ENCODE results near the gene PTCH2. TPM values are rescaled to one million over a fixed set of nuclear protein-coding genes. Genes with fewer than 3 reads are reported as not detected.

The PTCH2 gene
- total RNA-seq, 1 experiment from 2014 or later, result 0.83 TPM

GRCh38 chr1:44819608-44820327 is 23.3 kb downstream of the PTCH2 start:
- TSS peak; percentile 99 for BruUV-seq (replicated peaks)
- H3K27me3 ChIP-seq (ENCODE audit: insufficient read depth, low read depth), result no peaks in the 10 kb centered on the region
- no peaks in the 10 kb centered on the region for H3K9me2 ChIP-seq (ENCODE audit: insufficient read depth)
- peak overlapping the region; percentile 83 for H3K27ac ChIP-seq
- peak; percentile 84 to 98 for DNase-seq
- peak overlapping the region; percentile 70 for H2AFZ ChIP-seq
- peaks cover 37% of the 10 kb centered on the region for H3F3A ChIP-seq (ENCODE audit: insufficient read depth, low read depth)
- H3K4me2 ChIP-seq, result peak overlapping the region; percentile 96
- H3K4me3 ChIP-seq, result peak overlapping the region; percentile 67
- intact Hi-C loops (cut with micrococcal nuclease; ENCODE audit: unreplicated experiment), result loop anchor here (1.0 kb wide), 2 partner anchors 18 to 88 kb away; partner anchors contain the start of gene RNU5D-1
- H4K20me1 ChIP-seq (ENCODE audit: insufficient read depth), result no peaks in the 10 kb centered on the region
- ChIA-PET POLR2A (ENCODE audit: unreplicated experiment) (interaction anchor here (0.5 to 1.1 kb wide), 17 partner anchors 12 to 702 kb away, joined by 3 to 31 read pairs (median 4); partner anchors contain the start of genes DYNLT4, PLK3, PRDX1 and UROD), CTCF (interaction anchor here (0.6 to 1.5 kb wide), 3 partner anchors 20 to 169 kb away, joined by 3 to 10 read pairs (median 5); partner anchors contain the start of gene PLK3)
- no peaks in the 10 kb centered on the region for H3K36me3 ChIP-seq (ENCODE audit: low read depth)
- H3K79me2 ChIP-seq (ENCODE audit: low read depth), result no peaks in the 10 kb centered on the region
- H3K9me3 ChIP-seq (ENCODE audit: insufficient read depth, low read depth), result no peaks in the 10 kb centered on the region
- TF ChIP-seq EZH2 (IDR thresholded peaks at IDR 0.05; ENCODE audit: low read depth) (no peak), CTCF (conservative IDR thresholded peaks at IDR 0.05) (no peak)
- peaks cover 27% of the 10 kb centered on the region for H3K4me1 ChIP-seq (replicated peaks; ENCODE audit: insufficient read depth)

- no TSS peak for BruUV-seq (replicated peaks)
- Histone ChIP-seq H3K4me3 (peak overlapping the region; percentile 52), H3K27me3 (ENCODE audit: insufficient read depth, low read depth) (no peaks in the 10 kb centered on the region), H3K4me2 (peak overlapping the region; percentile 96), H3K27ac (peak overlapping the region; percentile 83), H3K9me2 (ENCODE audit: insufficient read depth) (no peaks in the 10 kb centered on the region), H2AFZ (peak overlapping the region; percentile 55; the same call in 1 of the 2 replicates), H3K9me3 (ENCODE audit: insufficient read depth, low read depth) (no peaks in the 10 kb centered on the region), H4K20me1 (ENCODE audit: insufficient read depth) (no peaks in the 10 kb centered on the region), H3K36me3 (ENCODE audit: low read depth) (no peaks in the 10 kb centered on the region), H3K4me1 (replicated peaks; ENCODE audit: insufficient read depth) (peaks cover 31% of the 10 kb centered on the region), H3F3A (ENCODE audit: insufficient read depth, low read depth) (peaks cover 42% of the 10 kb centered on the region), H3K79me2 (ENCODE audit: low read depth) (no peaks in the 10 kb centered on the region)
- DNase-seq, result no peak
- TF ChIP-seq EZH2 (IDR thresholded peaks at IDR 0.05; ENCODE audit: low read depth) (no peak), CTCF (conservative IDR thresholded peaks at IDR 0.05) (peak; percentile 19; the same call in 1 of the 2 replicates)
- ChIA-PET POLR2A (ENCODE audit: unreplicated experiment) (interaction anchor here (0.5 to 1.1 kb wide), 16 partner anchors 12 to 702 kb away, joined by 3 to 31 read pairs (median 4); partner anchors contain the start of genes DYNLT4, PLK3, PRDX1 and UROD), CTCF (interaction anchor here (0.6 to 1.5 kb wide), 4 partner anchors 19 to 170 kb away, joined by 3 to 10 read pairs (median 4); partner anchors contain the start of genes PLK3 and RPS8)
- intact Hi-C loops (cut with micrococcal nuclease; ENCODE audit: unreplicated experiment), result loop anchor here (1.0 kb wide), 1 partner anchor 18 kb away; no protein-coding TSS in a partner anchor
These were observed 23.9 kb downstream of the PTCH2 start for GRCh38 chr1:44819196-44819607.

GRCh38 chr1:44817771-44818495 is 25.1 kb downstream of the PTCH2 start:
- Histone ChIP-seq H3F3A (ENCODE audit: insufficient read depth, low read depth) (peaks cover 42% of the 10 kb centered on the region), H3K27me3 (ENCODE audit: insufficient read depth, low read depth) (no peaks in the 10 kb centered on the region), H3K9me3 (ENCODE audit: insufficient read depth, low read depth) (no peaks in the 10 kb centered on the region), H3K4me3 (peak overlapping the region; percentile 52; the same call in 1 of the 2 replicates), H3K27ac (peak overlapping the region; percentile 83), H4K20me1 (ENCODE audit: insufficient read depth) (no peaks in the 10 kb centered on the region), H3K79me2 (ENCODE audit: low read depth) (no peaks in the 10 kb centered on the region), H3K4me2 (peak overlapping the region; percentile 96), H2AFZ (no peak overlapping the region), H3K36me3 (ENCODE audit: low read depth) (no peaks in the 10 kb centered on the region), H3K4me1 (replicated peaks; ENCODE audit: insufficient read depth) (peaks cover 31% of the 10 kb centered on the region), H3K9me2 (ENCODE audit: insufficient read depth) (no peaks in the 10 kb centered on the region)
- BruUV-seq (replicated peaks), result no TSS peak
- DNase-seq, result no peak
- TF ChIP-seq EZH2 (IDR thresholded peaks at IDR 0.05; ENCODE audit: low read depth), result no peak
- ChIA-PET POLR2A (ENCODE audit: unreplicated experiment) (interaction anchor here (0.6 kb wide), 1 partner anchor 19 kb away, joined by 5 read pairs; no protein-coding TSS in a partner anchor), CTCF (no interaction called here)
- intact Hi-C loops (cut with micrococcal nuclease; ENCODE audit: unreplicated experiment), result no loop called here
